ENCODE measurements around the gene GNA15.

DNA sequence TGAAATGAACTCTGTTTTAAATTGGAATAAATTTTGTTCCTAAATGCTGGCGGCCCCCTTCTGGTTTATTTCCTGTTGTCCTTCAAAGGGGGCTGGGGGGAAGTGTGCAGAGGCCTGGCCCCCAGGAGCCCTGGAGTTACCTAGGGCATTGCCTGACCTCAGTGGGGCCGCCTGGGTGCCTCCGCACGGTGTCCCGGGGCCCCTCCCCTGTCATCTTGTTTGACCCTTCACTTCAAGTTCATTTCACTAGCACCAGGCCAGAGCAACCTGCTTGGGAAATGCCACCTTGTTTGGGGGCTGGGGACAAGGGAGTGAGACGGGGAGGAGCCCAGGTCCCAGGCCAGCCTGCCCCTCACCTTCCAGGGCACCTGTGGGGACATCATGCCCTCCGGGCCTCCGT, 11.9 kb upstream of the GNA15 start:
- TF ChIP-seq ZNF263 (CRISPR knock-in tag; IDR thresholded peaks at IDR 0.05; ENCODE audit: low read depth) (no peak), KAT7 (CRISPR knock-in tag; IDR thresholded peaks at IDR 0.05; ENCODE audit: borderline replicate concordance) (no peak), GABPB1 (CRISPR knock-in tag; IDR thresholded peaks at IDR 0.05) (no peak), TEAD4 (CRISPR knock-in tag; IDR thresholded peaks at IDR 0.05) (no peak), CREM (CRISPR knock-in tag; IDR thresholded peaks at IDR 0.05) (no peak), CREB1 (CRISPR knock-in tag; IDR thresholded peaks at IDR 0.05) (no peak), ESRRA (CRISPR knock-in tag; IDR thresholded peaks at IDR 0.05; ENCODE audit: borderline replicate concordance) (no peak), CBFB (CRISPR knock-in tag; IDR thresholded peaks at IDR 0.05; ENCODE audit: low read depth) (no peak)
- TF ChIP-seq, protein P1, sequence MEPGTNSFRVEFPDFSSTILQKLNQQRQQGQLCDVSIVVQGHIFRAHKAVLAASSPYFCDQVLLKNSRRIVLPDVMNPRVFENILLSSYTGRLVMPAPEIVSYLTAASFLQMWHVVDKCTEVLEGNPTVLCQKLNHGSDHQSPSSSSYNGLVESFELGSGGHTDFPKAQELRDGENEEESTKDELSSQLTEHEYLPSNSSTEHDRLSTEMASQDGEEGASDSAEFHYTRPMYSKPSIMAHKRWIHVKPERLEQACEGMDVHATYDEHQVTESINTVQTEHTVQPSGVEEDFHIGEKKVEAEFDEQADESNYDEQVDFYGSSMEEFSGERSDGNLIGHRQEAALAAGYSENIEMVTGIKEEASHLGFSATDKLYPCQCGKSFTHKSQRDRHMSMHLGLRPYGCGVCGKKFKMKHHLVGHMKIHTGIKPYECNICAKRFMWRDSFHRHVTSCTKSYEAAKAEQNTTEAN (CRISPR knock-in tag; IDR thresholded peaks at IDR 0.05) = no peak
- TF ChIP-seq, protein P2, sequence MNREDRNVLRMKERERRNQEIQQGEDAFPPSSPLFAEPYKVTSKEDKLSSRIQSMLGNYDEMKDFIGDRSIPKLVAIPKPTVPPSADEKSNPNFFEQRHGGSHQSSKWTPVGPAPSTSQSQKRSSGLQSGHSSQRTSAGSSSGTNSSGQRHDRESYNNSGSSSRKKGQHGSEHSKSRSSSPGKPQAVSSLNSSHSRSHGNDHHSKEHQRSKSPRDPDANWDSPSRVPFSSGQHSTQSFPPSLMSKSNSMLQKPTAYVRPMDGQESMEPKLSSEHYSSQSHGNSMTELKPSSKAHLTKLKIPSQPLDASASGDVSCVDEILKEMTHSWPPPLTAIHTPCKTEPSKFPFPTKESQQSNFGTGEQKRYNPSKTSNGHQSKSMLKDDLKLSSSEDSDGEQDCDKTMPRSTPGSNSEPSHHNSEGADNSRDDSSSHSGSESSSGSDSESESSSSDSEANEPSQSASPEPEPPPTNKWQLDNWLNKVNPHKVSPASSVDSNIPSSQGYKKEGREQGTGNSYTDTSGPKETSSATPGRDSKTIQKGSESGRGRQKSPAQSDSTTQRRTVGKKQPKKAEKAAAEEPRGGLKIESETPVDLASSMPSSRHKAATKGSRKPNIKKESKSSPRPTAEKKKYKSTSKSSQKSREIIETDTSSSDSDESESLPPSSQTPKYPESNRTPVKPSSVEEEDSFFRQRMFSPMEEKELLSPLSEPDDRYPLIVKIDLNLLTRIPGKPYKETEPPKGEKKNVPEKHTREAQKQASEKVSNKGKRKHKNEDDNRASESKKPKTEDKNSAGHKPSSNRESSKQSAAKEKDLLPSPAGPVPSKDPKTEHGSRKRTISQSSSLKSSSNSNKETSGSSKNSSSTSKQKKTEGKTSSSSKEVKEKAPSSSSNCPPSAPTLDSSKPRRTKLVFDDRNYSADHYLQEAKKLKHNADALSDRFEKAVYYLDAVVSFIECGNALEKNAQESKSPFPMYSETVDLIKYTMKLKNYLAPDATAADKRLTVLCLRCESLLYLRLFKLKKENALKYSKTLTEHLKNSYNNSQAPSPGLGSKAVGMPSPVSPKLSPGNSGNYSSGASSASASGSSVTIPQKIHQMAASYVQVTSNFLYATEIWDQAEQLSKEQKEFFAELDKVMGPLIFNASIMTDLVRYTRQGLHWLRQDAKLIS (CRISPR knock-in tag; IDR thresholded peaks at IDR 0.05; ENCODE audit: borderline replicate concordance) = no peak
- TF ChIP-seq, protein P3, sequence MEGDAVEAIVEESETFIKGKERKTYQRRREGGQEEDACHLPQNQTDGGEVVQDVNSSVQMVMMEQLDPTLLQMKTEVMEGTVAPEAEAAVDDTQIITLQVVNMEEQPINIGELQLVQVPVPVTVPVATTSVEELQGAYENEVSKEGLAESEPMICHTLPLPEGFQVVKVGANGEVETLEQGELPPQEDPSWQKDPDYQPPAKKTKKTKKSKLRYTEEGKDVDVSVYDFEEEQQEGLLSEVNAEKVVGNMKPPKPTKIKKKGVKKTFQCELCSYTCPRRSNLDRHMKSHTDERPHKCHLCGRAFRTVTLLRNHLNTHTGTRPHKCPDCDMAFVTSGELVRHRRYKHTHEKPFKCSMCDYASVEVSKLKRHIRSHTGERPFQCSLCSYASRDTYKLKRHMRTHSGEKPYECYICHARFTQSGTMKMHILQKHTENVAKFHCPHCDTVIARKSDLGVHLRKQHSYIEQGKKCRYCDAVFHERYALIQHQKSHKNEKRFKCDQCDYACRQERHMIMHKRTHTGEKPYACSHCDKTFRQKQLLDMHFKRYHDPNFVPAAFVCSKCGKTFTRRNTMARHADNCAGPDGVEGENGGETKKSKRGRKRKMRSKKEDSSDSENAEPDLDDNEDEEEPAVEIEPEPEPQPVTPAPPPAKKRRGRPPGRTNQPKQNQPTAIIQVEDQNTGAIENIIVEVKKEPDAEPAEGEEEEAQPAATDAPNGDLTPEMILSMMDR (IDR thresholded peaks at IDR 0.05) = no peak
- TF ChIP-seq, protein P4, sequence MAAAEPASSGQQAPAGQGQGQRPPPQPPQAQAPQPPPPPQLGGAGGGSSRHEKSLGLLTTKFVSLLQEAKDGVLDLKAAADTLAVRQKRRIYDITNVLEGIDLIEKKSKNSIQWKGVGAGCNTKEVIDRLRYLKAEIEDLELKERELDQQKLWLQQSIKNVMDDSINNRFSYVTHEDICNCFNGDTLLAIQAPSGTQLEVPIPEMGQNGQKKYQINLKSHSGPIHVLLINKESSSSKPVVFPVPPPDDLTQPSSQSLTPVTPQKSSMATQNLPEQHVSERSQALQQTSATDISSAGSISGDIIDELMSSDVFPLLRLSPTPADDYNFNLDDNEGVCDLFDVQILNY (CRISPR knock-in tag; IDR thresholded peaks at IDR 0.05) = no peak
- TF ChIP-seq, protein P5, sequence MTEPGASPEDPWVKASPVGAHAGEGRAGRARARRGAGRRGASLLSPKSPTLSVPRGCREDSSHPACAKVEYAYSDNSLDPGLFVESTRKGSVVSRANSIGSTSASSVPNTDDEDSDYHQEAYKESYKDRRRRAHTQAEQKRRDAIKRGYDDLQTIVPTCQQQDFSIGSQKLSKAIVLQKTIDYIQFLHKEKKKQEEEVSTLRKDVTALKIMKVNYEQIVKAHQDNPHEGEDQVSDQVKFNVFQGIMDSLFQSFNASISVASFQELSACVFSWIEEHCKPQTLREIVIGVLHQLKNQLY (CRISPR knock-in tag; IDR thresholded peaks at IDR 0.05) = no peak

Data from WTC11 (cell line).